OCI-M1 (cell line): ENCODE measurements around the gene KPNA6.

Experiments
- DNase-seq: peaks from one replicate; lab custom pipeline; 2025; lab: John Stamatoyannopoulos, UW

KPNA6 gene

GRCh38 chr1:32187850-32188249 is 80.0 kb downstream of the KPNA6 start:
- no peak for DNase-seq

- DNase-seq, result no peak
These were observed 84.5 kb downstream of the KPNA6 start for GRCh38 chr1:32192220-32192948.

GRCh38 chr1:32194984-32195383 is 87.1 kb downstream of the KPNA6 start:
- no peak for DNase-seq

DNA sequence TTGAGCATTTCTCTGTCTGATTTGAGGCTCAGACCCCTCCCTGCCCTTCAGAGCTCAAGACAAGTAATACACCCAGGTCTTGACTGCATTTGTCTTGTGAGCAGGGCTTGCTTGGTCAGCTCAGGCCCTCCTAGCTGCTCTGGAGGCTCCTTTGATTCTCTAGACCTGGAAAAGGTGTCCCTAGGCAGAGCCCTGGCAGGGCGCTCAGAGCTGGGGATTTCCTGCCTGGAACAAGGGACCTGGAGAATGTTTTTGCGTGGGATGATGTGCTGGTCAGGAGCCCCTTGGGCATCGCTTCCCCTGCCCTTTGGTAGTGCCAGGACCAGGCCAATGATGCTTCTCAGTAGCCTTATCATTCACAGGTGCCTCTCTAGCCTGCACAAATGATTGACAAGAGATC is 87.7 kb downstream of the KPNA6 start:
- no peak for DNase-seq

GRCh38 chr1:32195972-32196823 is 88.3 kb downstream of the KPNA6 start:
- no peak for DNase-seq

DNA sequence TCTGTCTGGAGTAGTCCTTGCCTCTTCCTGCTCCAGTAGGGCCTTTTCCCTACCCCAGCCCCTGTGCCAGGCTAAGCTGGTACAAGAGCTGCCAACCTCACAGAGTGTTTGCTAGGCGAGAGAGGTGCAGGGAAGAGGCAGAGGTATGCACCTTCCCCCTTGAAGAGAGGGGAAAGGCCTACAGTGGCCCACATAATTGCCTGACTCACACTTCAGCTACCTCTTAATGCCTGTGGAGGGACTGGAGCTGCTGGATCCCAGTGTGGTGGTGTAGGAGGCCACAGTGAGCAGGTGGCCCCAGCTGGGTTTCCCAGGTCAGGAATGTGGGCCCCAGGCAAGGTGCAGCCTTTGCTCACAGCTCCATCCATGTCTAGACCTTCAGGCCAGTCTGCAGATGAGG is 89.2 kb downstream of the KPNA6 start:
- DNase-seq, result no peak

GRCh38 chr1:32197837-32198236 is 90.0 kb downstream of the KPNA6 start:
- DNase-seq, result no peak

DNA sequence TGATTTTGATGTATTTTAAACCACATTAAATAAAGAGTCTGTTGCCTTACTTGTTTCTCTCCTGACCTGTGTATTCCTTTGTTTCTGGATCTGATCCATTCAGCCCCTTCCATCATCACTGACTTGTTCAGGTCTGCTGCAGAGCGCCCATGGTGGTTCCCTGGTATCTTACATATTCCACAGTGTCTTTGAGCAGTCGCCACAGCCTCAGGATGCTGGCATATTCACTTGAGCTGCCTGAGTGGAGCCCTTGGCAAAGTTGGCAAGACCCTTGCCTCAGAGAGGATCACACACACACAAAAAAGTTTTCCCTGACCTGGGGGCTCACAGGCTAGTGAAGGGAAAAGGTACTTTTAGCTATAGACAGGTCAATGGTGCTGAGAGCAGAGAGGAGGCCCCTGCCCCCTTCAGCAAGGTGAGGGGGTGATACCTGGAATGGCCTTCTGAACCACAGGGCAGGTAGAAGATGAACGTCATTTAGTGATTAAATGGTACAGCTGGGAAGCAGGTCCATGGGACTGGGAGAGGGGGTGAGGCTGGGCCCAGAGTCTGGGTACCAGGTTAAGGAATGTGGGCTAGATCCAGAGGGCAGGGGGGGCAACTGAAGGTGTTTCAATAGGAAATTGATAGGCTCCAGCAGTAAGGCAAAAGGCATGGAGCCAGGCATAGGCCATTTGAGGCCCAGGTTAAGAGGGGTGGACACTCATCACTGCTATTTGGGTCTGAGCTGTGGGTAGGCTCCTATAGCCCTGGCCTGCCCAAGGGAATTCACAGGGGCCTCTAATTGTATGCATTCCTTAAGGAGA is 90.6 kb downstream of the KPNA6 start:
- no peak for DNase-seq

DNA sequence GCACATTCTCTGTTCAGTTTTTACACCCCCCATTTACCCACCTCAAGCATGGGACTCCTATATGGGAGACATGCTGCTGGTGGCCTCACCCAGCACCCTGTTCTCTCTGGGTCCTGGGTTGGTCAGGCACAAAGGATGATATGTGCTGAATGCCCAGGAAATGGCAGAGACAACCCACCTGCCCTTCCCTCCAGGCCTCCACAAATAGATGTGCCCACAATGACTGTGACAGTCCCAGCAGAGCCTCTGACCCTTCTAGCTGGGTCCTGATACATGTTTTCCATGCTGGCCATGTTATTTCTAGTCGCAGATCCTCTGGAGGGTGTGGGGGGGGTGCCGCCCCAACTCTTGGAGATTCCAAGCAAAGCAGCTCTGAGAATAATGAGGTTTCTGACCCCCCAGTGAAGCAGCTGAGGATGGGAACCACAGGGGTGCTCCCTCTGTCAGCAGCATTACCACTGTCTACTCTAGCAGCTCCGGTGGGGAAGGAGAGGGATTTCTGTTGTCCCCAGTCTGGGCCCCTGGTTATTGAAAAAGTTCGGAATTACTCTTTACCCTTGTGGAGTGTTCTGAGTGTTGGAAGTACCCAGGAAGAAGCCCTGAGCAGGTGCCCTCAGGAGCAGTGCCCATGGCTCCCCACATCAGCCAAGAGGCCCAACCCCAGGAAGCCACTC is 91.3 kb downstream of the KPNA6 start:
- DNase-seq, result no peak

- no peak for DNase-seq
These were observed 91.8 kb downstream of the KPNA6 start for GRCh38 chr1:32199717-32200072.

DNA sequence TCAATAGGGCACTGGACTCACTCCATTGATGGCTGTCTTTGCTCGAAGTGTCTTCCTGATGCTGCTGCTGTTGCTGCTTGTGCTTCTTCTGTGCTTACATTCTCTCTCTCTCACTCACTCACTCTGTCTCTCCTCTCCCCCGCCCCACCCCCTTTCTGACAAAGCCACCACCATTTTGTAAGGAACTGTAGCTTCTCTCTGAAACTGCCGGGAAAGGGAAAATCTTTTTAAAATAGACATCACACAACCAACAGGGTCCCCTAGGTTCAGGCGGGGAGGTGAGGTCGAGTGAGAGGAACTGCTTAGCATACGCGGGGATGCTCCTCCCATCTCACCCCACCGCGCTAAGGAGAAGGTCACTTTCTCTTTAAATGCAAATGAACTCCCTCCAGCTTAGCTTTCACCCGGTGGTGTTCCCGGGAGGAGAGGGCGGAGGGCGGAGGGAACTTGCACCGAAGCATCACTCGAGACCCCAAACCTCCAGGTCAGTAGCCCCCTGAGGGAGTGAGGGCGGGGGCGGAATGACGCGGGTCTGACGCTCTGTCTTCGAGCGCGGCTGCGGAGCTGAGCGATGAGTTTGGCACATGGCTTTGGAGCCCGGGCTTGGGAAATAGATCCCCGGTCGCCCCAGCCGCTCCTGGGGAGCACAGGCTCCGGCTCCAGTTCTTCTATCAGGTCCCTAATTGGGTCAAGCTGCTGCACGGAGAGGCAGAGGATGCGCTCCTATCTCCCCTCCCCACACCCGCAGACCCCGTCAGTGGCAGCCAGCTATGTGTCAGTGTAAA is 92.6 kb downstream of the KPNA6 start, which contains the start of gene CCDC28B:
Gene CCDC28B (plus strand): TSS at position 370 of the 785 bp plus-strand sequence. CDS start 1,341 bp downstream, outside the sequence.
- DNase-seq, result peak; percentile 76

- peak; percentile 67 for DNase-seq
These were observed 93.4 kb downstream of the KPNA6 start for GRCh38 chr1:32201011-32201855.

- no peak for DNase-seq
These were observed 97.1 kb downstream of the KPNA6 start for GRCh38 chr1:32204943-32205361.

- DNase-seq, result peak; percentile 90
These were observed 97.8 kb downstream of the KPNA6 start, which contains the start of gene IQCC for GRCh38 chr1:32205401-32206370. Gene IQCC (plus strand): TSS chr1:32205671. CDS start chr1:32205682, 11 bp downstream.

DNA sequence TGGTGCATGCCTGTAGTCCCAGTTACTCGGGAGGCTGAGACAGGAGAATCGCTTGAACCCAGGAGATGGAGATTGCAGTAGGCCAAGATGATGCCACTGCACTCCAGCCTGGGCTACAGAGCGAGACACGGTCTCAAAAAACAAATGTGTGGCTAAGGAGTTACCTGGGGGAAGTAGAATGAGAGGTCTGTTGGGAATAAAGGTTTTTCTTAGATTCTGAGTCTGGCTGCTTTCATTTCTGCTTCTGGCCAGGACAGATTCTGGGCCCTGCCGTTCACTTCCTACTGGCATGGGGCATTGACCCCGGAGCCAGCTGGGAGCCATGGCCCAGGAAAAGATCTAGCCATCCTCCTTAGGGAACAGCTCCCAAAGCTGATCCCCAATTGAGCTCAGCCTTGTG is 100.6 kb downstream of the KPNA6 start:
- no peak for DNase-seq

DNA sequence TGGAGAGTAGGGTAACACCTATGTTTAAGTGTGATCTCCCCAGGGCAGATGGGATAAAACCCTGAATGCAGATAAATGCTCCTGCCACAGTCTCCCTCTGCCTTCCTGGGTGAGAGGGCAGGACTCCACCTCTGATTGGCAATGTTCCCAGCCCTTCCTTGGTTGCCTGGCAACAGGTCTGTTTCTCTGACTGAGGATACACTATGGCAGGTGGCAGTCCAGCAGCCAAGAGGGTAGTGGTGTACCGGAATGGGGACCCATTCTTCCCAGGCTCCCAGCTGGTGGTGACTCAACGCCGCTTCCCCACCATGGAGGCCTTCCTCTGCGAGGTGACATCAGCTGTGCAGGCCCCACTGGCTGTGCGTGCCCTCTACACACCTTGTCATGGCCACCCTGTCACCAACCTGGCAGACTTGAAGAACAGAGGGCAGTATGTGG is 101.1 kb downstream of the KPNA6 start, which contains the start of gene DCDC2B:
Gene DCDC2B (plus strand): TSS at position 199 of the 438 bp plus-strand sequence. CDS start 5 bp downstream, at position 204.
- DNase-seq, result peak; percentile 36

DNA sequence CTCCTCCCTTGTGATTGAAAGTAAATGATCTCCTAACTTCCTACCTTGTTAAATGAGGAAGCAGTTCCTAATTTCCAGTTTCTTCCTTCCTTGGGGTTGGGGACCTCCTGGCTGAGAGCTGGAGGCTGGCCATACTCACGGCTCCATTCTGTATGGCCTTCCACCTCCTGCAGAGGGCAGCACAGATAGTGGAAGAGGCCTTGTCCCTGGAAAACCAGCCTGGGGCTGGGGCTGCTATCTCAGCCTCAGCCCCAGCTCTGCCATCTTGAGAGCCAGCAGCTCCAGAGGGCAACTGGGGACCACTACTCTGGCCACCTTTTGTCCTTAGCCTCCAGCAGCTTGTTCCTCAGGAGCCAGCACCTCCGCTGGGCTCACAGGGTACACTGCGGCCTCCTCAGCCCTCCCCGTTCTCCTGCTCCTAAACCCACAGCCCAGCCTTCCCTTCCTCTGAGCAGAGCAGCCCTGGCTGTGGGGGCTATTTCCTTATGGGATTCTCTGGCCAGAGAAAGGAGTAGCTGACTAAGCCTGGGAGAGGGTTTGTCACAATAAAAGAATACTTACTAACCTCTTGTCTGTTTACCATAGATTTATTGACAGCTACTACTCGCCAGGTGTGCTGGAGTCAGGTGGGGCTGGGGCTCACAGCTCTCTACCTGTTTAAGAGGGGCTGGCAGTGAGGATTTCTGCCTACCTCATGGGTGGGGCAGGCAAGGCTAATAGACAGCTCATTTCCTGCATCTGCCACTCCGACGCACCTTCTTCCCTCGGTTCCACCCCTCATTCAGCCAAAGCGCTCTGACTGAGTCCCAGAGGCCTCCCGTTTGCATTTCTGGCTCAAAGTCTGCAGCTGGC is 108.0 kb downstream of the KPNA6 start:
- peak; percentile 76 for DNase-seq

GRCh38 chr1:32216566-32216965 is 108.7 kb downstream of the KPNA6 start:
- no peak for DNase-seq
